ENCODE results near the gene PLEKHA6. TPM values are rescaled to one million over a fixed set of nuclear protein-coding genes. Genes with fewer than 3 reads are reported as not detected.

Gene PLEKHA6
- total RNA-seq, 1 experiment from 2014 or later: 2.1 TPM

DNA sequence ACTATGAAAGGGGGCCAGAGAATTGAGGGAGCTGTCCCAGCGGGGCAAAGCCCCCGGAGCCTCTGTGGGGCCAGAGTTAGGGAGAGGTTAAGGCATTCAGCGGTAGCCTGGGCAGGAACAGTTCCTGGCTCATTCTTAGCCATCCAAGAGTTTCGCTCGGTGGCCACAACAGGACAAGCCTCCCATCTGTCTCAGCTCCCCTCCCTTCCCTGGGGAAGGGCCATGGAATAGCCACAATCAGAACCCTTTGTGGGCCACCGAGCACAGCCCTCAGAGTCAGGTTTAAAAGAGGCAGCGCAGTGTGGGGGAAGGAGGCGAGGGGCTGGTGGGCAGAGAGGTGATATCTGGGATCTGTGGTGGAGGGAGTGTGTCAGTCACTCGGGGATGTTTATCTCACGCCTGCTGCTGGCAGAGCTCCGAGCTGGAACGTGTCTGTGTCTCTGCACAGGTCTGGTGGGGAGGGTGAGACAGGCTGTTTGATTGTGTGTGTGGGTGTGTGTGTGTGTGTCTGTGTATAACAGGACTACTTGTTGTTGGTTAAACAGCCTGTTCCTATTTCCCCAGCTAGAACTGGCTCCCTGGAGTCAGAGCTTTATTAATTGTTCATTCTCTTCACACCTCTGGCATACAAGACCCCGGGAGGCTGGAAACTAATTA lies 96.3 kb downstream of the PLEKHA6 start:
- H3K9me3 Mint-ChIP-seq: no peaks in the 10 kb centered on the region
- Histone ChIP-seq H2BK12ac (ENCODE audit: insufficient read length, low read depth, low read length) (no peak overlapping the region), H2BK120ac (ENCODE audit: low read depth, low read length, poor library complexity, severe bottlenecking) (no peak overlapping the region), H3K27me3 (ENCODE audit: insufficient read depth, low read length) (no peaks in the 10 kb centered on the region), H3K14ac (ENCODE audit: insufficient read depth, low read length) (no peak overlapping the region; the same call in 1 of the 2 replicates), H3K23me2 (ENCODE audit: insufficient read length, low read depth, low read length, poor library complexity, severe bottlenecking) (no peaks in the 10 kb centered on the region), H2BK15ac (ENCODE audit: low read depth, low read length) (no peak overlapping the region), H3K9ac (ENCODE audit: extremely low read depth, insufficient read length, low read length) (no peak overlapping the region), H3T11ph (ENCODE audit: low read length) (no peak overlapping the region), H3K4ac (ENCODE audit: low read depth, low read length) (no peak overlapping the region), H2BK5ac (ENCODE audit: insufficient read length, low read length) (no peak overlapping the region), H2AK5ac (ENCODE audit: insufficient read length, low read length) (no peak overlapping the region), H3K79me2 (ENCODE audit: insufficient read depth, low read length) (no peaks in the 10 kb centered on the region), H3K18ac (ENCODE audit: insufficient read length, low read depth, low read length) (no peak overlapping the region), H3K23ac (ENCODE audit: insufficient read length, low read depth, low read length) (no peak overlapping the region), H3K56ac (ENCODE audit: insufficient read length, low read depth, low read length) (no peak overlapping the region), H2AFZ (ENCODE audit: low read length) (no peak overlapping the region), H4K8ac (replicated peaks; ENCODE audit: insufficient read length, low read depth, low read length) (no peak overlapping the region), H3K9me3 (ENCODE audit: control insufficient read depth, low read depth, low read length) (no peaks in the 10 kb centered on the region), H3K79me1 (ENCODE audit: insufficient read depth, low read depth, low read length, poor library complexity, severe bottlenecking) (no peaks in the 10 kb centered on the region), H3K4me1 (ENCODE audit: insufficient read depth, low read length) (no peaks in the 10 kb centered on the region), H4K5ac (ENCODE audit: insufficient read length, low read depth, low read length) (no peak overlapping the region), H3K27ac (ENCODE audit: insufficient read length, low read depth, low read length) (no peak overlapping the region), H4K20me1 (ENCODE audit: control insufficient read depth, insufficient read depth, insufficient read length) (no peaks in the 10 kb centered on the region), H4K91ac (ENCODE audit: insufficient read length, low read depth, low read length) (no peak overlapping the region), H3K4me2 (ENCODE audit: insufficient read depth, insufficient read length, low read length) (no peak overlapping the region), H2BK20ac (ENCODE audit: low read depth, low read length, poor library complexity, severe bottlenecking) (no peak overlapping the region)
- H3K27me3 Mint-ChIP-seq (ENCODE audit: low read depth): peaks cover 3% of the 10 kb centered on the region
- peak overlapping the region; percentile 55 to 96 (median 85); a peak in 3 of 7 replicates for H3K27ac Mint-ChIP-seq
- DNase-seq: no peak
- TF ChIP-seq, protein P1, sequence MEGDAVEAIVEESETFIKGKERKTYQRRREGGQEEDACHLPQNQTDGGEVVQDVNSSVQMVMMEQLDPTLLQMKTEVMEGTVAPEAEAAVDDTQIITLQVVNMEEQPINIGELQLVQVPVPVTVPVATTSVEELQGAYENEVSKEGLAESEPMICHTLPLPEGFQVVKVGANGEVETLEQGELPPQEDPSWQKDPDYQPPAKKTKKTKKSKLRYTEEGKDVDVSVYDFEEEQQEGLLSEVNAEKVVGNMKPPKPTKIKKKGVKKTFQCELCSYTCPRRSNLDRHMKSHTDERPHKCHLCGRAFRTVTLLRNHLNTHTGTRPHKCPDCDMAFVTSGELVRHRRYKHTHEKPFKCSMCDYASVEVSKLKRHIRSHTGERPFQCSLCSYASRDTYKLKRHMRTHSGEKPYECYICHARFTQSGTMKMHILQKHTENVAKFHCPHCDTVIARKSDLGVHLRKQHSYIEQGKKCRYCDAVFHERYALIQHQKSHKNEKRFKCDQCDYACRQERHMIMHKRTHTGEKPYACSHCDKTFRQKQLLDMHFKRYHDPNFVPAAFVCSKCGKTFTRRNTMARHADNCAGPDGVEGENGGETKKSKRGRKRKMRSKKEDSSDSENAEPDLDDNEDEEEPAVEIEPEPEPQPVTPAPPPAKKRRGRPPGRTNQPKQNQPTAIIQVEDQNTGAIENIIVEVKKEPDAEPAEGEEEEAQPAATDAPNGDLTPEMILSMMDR (conservative IDR thresholded peaks at IDR 0.05): no peak
- H3K4me1 Mint-ChIP-seq: peaks cover 6 to 13% of the 10 kb centered on the region in 2 experiments
- peaks cover 0 to 3% (median 0%) of the 10 kb centered on the region in 3 experiments; a peak in 3 of 7 replicates for H3K36me3 Mint-ChIP-seq (ENCODE audit: insufficient read depth in 1 of 3, low read depth in 3 of 3)
- no peak overlapping the region for H3K4me3 Mint-ChIP-seq
- WGBS (ENCODE audit: extremely low coverage, insufficient read length, low lambda C conversion rate): no CpG with 5 or more reads among the region's 13 CpGs
